ENCODE results near the gene C1orf21.

DNA sequence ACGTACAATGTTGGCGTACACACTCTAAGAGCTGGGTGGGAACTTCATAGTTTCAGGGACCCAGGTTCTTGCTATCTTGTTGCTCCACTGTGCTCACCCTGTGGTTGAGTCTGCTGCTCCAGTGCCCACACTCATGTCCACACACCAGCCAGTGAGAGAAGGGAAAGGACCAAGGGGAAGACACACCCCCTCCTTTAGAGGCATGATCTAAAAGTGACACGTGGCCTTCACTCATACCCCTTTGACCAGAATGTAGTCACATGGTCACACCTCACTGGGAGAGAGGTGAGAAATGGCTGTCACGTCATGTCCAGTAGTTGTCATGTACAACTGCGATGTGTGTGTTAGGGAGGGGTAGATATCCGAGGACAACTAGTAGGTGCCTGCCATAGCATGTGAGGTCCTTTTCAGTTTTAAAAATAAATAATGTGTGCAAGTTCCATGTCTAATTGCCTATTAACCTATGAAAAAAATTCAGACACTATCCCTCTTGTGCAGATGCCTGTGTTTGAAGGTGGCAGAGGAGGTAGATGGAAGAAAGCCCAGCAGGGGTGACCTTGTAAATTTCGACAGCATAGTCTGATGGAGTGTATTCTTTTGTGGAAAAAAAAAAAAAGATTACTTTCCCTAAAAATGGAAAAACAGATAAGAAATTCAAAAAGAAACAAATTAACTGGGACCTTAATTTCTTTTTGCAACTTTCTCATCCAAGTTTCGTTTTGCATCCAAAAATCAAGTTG is 149.6 kb downstream of the C1orf21 start:
- TF ChIP-seq CTCF (IDR thresholded peaks at IDR 0.05) (no peak), POLR2A (IDR thresholded peaks at IDR 0.05) (no peak)
